Superior temporal gyrus (tissue), 1 donor: ENCODE measurements around the gene CNOT4.

Experiments
- DNase-seq: peaks from one replicate; pipeline ENCODE4 v3.0.0-alpha.2; 2016; ENCODE audit errors: extremely low spot score

Gene CNOT4, protein sequence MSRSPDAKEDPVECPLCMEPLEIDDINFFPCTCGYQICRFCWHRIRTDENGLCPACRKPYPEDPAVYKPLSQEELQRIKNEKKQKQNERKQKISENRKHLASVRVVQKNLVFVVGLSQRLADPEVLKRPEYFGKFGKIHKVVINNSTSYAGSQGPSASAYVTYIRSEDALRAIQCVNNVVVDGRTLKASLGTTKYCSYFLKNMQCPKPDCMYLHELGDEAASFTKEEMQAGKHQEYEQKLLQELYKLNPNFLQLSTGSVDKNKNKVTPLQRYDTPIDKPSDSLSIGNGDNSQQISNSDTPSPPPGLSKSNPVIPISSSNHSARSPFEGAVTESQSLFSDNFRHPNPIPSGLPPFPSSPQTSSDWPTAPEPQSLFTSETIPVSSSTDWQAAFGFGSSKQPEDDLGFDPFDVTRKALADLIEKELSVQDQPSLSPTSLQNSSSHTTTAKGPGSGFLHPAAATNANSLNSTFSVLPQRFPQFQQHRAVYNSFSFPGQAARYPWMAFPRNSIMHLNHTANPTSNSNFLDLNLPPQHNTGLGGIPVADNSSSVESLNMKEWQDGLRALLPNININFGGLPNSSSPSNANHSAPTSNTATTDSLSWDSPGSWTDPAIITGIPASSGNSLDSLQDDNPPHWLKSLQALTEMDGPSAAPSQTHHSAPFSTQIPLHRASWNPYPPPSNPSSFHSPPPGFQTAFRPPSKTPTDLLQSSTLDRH

DNA sequence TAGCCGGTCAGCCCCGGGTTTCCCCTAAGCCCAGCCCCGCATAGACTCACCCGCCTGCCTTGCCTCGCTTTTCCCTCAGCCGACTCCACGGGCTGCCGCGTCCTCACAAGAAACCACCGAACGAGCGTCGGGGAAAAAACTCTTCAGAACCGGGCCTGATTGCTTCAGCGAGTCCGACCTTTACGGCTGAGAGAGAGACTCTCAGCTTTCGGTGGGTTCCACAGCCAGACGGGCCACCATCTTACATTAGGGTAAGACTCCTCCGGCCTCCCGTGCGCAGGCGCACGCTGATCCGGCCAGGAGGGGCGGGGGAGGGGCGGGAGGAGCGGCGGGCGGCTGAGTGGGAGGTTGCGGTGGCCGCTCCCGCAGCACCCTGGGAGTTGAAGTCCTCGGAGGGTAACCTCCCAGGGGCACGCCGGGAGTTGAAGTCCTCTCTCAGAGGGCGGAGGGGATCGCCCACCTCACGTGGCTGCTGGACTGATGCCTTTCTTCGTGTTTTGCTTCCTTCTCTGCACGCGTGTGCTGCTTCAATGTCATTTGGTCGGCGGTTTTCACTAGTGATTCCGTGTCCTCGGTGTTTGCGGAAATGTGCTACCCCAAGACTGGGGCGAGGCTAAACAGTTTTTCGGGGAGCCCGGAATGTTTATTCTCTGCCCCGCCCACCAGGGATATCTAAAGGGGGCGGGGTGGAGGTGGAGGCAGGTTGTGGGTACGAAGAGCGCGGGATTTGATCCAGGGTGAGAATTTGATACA lies at the start of gene CNOT4:
TSS of gene CNOT4 (minus strand) at position 264 of the 753 bp plus-strand sequence. CDS start 71,771 bp downstream, outside the sequence.
- DNase-seq, result peak; percentile 95

DNA sequence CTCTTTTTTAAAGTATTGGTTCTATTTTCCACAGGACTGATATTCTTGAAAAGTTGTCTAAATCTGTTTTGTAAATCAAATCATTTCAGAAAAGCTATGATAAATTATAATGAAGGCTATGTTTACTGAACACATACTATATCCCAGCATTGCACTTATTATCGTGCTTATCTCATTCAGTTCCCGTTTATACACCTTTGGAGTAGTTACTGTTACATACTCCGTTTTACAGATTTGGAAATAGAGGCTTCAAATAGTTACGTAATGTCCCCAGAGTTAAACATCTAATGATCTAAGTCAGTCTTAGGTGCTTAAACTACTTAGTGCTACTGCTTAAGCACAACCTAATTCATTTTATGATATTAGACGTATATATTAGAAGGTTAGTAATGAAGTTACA lies 49.0 kb upstream of the CNOT4 start:
- no peak for DNase-seq

DNA sequence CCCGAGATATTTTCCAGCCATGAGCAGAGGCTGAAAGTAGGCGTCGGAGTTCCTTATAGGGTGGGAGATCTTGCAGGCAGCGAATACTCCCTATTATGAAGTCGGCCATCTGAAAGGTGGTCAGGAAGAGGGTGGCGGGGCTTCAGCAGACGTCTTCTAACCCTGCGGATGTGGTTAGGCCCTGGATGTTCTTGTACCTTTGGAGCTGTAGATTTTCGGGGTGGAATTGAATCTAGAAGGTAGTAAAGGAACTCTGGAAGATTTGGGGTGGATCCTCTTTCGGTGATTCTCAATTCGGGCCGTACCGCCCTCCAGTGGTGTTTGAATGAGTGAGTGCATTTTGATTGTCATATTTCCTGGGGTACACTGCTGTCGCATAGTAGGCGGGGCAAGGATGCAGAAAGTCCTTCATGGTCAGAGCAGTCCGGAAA lies 48.5 kb upstream of the CNOT4 start:
- DNase-seq, result peak; percentile 76

DNA sequence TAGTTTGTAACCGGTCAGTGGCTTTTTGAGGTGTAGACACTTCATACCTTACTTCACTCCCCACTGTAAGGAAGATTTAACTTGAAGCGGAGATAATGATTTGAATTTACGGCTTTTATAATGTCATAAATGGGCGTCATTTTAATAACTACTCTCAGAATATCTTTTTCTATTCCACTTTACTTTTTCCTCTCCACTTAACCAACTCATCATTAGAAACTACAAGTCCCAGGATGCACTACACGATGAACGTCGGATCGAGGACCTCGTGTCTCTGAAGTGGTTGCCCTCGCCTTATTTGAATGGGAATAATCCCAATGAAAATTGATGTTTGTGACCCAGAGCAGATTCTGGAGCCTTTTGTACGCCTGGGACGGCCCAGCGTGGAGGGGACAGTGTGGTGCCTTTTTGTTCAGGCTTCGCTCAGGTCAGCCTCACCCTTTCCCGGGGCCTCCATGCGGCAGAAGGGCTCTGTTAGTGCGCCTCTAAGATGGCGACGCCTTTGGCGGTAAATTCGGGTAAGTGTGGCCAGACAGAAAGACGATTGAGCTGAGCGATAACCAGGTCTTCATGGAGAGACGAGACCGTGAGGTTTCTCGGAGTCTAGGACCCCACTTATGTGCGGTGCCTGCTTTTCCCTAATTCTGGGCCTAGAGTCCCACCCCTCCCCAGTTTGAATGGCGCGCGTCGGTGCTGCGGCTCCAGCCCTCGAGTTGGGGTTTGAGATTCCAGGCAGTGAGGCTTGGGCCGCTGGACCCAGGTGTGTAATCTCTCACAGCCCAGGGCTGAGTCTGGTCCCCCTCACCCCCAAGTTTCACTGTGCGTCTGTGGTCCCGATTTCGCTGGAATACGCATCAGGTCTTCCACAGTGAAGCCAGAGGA lies 47.8 kb upstream of the CNOT4 start, which contains the start of gene NUP205:
TSS of gene NUP205 (plus strand) at position 463 of the 882 bp plus-strand sequence. CDS start at position 491, 28 bp downstream.
- peak; percentile 93 for DNase-seq

DNA sequence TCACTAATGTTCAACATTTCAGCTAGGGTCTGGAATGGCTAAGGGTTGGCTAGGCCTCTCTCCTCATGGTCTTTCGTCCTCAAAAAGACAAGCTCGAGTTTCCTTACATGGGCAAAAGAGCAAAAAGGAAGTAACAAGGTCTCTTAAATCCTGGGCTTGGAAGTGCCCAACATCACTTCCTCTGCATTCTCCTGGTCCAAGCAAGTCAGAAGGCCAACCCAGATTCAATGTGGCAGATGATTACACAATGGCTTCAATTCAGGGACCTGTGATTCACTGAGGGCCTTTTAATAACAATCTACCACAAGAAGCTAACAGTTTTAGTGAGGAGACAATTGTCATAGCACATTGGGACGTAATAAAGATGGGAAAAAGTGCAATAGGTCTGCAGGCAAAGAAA lies 43.4 kb upstream of the CNOT4 start:
- DNase-seq, result no peak

DNA sequence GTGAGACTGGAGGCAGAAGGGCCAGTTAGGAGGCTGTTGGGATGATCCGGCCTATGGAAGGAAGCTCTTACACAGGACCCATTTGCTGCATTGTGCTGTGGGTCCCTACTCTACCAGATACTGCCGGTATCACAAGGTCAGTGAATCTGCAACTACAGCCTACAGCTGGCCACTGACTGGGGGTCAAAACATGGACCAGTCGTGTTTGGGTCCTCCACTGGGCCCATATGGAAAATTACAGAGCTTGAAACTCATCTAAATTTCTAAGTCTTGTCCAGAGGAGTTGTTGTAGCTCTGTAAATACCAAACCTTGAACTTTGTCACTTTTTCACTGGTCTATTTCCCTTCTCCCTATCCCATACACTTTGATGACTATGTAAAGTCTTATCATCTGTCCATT lies 42.2 kb upstream of the CNOT4 start:
- DNase-seq, result no peak

DNA sequence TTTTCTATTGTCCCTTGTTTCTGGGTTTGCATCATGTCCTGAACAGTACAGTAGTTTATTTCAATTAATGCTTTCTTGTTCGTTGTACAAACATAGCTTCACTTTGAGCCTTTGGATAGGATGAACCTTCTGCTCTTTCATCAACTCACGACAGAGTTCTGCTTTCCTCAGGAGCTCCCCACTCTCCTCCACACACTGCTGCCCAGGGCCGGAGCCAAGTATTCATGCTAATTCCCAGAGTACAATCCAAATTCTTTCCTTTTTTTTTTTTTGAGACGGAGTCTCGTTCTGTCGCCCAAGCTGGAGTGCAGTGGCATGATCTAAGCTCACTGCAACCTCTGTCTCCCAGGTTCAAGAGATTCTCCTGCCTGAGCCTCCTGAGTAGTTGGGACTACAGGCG lies 40.3 kb upstream of the CNOT4 start:
- DNase-seq, result no peak

DNA sequence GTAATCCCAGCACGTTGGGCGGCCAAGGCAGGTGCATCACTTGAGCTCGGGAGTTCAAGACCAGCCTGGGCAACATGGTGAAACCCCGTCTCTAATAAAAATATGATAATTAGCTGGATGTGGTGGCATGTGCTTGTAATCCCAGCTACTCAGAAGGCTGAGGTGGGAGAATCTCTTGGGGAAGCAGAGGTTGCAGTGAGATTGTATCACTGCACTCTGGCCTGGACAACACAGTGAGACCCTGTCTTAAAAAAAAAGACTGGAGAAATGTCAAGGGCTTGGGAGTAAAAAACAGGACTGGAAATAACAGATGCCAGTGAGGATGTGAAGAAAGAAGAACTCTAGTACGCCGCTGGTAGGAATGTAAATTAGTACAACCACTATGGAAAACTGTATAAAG lies 31.1 kb upstream of the CNOT4 start:
- DNase-seq, result no peak

DNA sequence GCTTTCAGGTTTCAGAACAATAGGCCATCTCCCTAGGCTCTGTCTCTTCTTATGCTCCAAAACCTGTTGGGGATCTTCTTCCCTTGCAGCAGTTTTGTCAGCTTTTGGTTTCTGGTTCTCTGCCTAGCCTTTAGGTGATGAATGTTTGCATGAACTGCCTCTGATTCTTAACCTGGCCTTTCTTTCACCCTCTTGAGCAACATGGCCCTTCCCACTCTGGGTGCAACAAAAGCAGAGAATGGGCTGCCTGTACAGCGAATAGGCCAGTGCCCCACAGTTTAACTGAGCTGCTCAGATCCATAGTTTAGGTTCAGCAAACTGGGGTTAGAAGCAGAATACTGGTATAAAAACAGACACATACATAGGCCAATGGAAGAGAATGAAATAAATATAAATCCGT lies 29.7 kb upstream of the CNOT4 start:
- DNase-seq, result no peak

DNA sequence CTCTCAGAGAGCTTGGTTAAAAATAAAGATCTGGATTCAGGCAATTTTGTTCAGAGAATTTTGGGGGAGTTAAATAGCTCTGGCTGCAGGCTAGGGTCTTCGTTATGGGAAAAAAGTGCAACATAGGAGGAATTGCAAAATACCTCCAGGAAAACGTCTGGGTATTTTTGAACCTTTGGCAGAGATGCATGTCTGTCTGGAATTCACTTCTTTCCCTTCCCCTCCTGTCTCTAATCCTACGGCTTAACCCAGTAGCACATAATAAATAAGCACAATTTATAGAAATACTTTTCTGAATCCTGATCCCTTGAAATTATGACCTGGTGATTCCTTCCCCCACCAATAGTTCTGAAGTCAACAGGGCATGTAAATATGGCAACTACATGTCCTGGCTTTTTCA lies 28.5 kb upstream of the CNOT4 start:
- no peak for DNase-seq

DNA sequence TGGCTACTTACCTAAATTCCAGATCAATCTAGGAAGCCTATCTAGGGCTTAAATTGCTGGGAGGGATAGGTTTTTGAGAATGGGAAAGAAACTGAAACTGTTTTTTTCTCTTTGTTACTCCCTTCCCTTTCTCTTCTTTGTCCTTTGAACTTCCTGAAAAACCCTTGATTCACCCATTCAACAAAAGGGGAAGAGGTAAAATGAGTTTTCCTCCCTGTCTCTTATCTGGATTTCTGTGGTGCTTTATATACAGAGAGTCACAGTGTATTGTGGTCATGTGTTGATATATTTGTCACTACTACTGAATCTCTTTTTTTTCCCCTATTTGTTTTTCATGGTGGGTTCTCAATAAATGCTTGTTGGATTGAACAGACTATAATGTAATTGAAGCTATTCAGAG lies 28.0 kb upstream of the CNOT4 start:
- no peak for DNase-seq

DNA sequence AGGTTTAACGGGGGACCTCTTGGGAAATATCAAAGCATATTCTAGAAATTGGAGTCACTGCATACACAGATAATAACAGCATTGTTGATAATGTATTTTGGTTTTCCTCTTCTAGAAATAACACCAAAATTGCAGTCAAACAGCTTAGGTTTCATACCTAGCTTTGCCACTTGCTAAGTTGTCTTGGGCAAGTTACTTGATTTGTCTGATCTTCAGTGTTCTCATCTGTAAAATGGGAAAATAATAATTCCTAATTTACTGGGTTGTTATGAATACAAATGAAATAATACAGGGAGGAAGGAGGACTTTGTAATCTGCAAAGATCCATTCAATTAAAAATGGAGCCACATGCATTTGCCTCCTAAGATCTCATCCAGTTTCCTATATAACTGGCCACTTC lies 27.6 kb upstream of the CNOT4 start:
- no peak for DNase-seq

DNA sequence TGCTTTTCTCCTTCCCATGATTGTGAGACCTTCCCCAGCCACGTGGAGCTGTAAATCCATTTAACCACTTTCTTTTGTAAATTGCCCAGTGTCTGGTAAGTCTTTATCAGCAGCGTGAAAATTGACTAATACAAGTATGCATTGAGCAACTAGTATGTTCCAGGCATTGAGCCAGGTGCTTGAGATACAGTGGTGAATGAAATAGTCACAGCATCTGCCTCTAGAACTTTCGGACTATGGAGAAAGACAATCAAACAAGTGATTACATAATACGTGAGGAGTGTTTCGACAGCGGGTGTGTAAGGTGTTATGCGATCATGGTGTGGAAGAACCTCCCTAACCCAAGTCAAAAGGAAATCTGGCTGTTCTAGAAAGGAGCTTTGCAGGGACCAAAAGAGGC lies 26.2 kb upstream of the CNOT4 start:
- DNase-seq, result no peak

DNA sequence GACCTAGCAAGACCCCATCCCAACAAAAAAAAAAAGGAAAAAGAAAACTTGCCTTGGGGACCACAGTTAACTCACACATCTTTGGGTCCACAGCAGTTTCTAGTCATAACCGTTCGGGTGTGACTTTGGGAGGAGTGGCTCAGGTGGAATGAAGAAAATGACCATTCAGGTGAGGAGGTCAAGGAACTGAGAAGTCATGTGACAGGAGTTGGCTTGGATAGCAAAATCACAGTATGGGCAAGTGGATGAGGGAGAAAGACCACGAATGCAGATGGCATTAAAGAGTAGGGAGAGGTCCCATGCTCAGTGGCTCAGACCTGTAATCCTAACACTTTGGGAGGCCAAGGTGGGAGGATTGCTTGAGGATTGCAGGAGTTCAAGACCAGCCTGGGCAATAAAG lies 17.1 kb upstream of the CNOT4 start:
- no peak for DNase-seq

DNA sequence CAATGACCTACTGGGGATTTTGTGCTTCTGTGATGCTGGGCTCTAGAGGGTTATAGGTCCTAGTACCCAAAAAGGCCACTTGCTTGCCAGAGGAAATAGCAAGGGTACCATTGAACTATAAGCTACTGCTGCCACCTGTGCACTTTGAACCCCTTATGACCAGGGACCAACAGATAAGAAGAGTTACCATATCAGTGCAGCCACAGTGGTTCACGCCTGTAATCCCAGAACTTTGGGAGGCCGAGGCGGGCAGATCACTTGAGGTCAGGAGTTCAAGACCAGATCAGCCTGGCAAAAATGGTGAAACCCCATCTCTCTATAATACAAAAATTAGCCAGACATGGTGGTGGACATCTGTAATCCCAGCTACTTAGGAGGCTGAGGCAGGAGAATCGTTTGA lies 15.5 kb upstream of the CNOT4 start:
- DNase-seq, result no peak

DNA sequence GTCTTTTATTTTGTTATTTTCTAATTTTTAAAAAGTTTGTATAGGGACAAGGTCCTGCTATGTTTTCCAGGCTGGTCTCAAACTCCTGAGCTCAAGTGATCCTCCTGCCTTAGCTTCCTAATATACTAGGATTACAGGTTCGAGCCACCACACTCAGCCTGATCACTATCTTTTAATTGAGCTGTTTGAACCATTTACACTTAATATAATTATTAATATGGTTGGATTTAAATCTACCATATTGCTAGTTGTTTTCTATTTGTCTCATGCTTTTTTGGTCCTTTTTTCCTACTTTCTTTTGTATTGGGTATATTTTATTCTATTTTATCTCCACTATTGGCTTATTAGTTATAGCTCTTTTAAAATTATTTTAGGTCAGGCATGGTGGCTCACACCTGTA lies 13.2 kb upstream of the CNOT4 start:
- no peak for DNase-seq

DNA sequence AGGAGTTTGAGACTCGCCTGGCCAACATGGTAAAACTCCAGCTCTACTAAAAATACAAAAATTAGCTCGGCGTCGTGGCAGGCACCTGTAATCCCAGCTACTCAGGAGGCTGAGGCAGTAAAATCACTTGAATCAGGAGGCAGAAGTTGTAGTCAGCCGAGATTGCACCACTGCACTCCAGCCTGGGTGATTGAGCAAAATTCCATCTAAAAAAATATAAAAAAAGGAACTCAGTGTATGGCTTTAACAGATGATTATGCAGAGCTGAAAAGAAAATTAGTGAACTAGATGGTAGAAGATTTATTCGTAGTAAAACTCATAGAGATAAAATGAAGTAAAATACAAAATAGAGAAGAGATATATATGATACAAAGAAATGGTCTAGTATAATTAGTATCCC lies 12.6 kb upstream of the CNOT4 start:
- no peak for DNase-seq

DNA sequence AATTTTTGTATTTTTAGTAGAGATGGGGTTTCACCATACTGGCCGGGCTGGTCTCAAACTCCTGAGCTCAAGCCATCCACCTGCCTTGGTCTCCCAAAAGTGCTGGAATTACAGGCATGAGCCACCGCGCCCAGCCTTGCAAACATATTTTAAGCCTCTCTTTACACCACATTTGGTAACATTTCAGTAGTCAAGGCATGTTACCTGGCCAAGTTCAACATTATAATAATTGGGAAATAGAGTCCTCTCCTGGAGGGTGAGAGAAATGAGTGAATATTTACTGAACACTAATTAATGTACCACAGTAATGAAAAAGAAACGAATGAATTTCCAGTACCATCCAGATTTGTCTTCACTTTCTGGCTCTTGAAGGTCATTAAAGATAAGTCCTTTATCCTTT lies 10.0 kb upstream of the CNOT4 start:
- DNase-seq, result no peak

DNA sequence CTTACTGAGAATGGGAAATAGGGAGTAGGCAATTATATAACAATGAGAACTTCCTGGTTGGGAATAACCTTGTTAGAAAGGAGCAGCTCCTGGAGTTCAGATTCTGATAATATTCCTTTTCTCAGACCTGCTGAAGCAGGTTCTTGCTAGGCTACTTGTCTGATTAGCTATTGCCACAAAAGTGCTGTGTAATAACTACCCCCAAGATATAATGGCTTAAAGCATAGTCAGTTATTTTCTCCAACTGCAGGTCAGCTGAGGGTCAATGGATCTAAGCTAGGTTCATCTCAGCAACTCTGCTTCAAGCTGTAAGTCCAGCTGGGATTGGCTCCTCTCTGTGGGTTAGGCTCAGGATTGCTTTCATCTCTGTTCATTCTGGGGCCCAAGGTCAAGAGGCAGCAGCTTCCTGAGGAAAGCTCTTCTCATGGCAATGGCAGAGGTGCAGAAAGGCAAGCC lies 9.4 kb upstream of the CNOT4 start:
- DNase-seq, result no peak

DNA sequence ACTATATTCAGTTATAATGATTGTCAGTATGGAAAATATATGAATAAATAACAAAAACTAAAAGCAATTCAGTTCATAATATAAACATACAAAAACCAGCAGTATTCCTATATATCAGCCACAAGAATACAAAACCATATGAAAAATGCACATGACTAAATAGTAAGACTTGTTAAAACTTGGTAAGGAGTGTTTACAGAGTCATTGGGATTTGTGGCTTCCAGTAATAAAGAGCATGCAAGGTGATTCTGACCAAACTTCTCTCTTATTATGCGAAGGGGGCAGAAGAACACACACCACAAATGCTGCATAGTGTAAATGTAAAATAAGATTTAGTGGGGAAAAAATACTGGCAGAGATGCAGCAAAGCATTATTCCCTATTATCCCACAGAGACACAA lies 8.8 kb upstream of the CNOT4 start:
- DNase-seq, result no peak

DNA sequence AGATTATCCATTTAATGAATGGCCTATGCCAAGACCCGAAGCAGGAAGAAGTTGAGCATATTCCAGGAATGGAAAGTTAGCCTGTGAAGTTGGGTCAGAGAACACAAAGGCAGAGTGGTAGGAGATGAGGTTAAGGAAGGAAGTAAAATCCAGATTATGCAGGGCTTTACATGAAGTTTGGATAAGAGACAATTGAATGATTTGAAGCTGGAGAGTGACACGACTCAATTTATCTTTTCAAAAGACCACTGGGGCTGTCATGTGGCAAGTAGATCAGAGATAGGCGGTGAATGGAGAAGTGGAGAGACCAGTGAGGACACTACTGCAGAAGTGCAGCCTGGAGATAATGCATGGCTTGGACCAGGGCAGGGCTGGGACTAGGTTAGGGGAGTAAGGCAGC lies 7.2 kb upstream of the CNOT4 start:
- DNase-seq, result no peak
